ENCODE measurements around the gene PKN1.
"Not testable (repeated sequence)": the region's sequence is repeated elsewhere in the genome, so short reads cannot be mapped to it uniquely, and the experiment has no call there.

The PKN1 gene

DNA sequence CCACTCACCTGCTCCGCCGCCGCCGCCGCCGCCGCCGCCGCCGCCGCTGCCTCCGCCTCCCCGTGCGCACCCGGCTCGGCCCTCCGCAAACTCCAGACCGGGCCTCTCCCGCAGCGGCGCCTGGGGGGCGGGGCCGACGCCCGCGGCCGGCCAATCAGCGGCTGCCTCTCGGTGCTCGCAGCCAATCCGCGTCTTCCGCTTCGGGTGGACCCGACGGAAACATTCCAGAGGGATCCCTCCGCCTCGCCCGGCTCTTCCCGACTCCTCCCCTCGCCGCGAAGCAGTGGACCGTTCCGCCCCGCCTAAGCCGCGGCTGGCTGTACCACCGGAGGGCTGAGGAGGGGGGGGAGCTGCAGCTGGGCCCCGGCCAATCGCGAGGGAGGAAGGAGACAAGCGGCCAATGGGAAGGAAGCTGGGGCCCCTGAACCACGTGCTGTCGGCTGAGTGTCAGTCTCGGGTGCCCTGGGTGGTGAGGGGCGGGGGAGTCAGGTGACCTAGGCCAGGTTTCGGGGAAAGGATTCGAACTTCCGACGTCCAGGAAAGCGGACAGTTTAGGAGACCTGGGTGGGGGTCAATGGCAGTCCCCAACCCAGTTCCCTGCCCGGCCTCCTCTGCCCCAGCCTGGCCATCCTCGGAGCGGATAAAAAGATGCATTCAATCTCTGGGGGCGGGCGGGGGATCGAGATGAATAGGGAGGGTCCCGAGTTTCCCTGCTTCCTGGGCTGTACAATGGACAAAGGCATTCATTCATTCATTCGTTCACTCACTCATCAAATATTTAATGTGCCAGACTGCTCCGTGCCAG lies 63.1 kb downstream of the PKN1 start, which contains the start of gene GIPC1:
Gene GIPC1, minus strand, starts transcription at position 99 of the 805 bp plus-strand sequence. CDS start 13,151 bp downstream, outside the sequence.
- H3K27ac ChIP-seq (ENCODE audit: low read depth, low read length): no peak within 1 kb of the TSS
- H3K36me3 ChIP-seq (ENCODE audit: control insufficient read depth, insufficient read depth, low read length): peaks cover 10% of the 10 kb centered on the region
- peak within 1 kb of the TSS; percentile 74 for H3K4me3 ChIP-seq (ENCODE audit: low read depth, low read length)
- H3K9me3 ChIP-seq (ENCODE audit: control insufficient read depth, insufficient read depth, low read depth, low read length): no peaks in the 10 kb centered on the region
- H3K4me1 ChIP-seq (ENCODE audit: control insufficient read depth, insufficient read depth, low read length): peaks cover 12% of the 10 kb centered on the region
- no peaks in the 10 kb centered on the region for H3K27me3 ChIP-seq (ENCODE audit: control insufficient read depth, insufficient read depth, low read length)
- H3K9ac ChIP-seq (ENCODE audit: low read length): peak within 1 kb of the TSS; percentile 44

GRCh38 chr19:14496834-14497227 lies 63.7 kb downstream of the PKN1 start:
- Histone ChIP-seq H3K36me3 (ENCODE audit: control insufficient read depth, insufficient read depth, low read length) (peaks cover 6% of the 10 kb centered on the region), H3K27me3 (ENCODE audit: control insufficient read depth, insufficient read depth, low read length) (no peaks in the 10 kb centered on the region), H3K4me3 (ENCODE audit: low read depth, low read length) (peak overlapping the region; percentile 13), H3K27ac (ENCODE audit: low read depth, low read length) (no peak overlapping the region), H3K4me1 (ENCODE audit: control insufficient read depth, insufficient read depth, low read length) (peaks cover 12% of the 10 kb centered on the region), H3K9me3 (ENCODE audit: control insufficient read depth, insufficient read depth, low read depth, low read length) (no peaks in the 10 kb centered on the region), H3K9ac (ENCODE audit: low read length) (no peak overlapping the region)

DNA sequence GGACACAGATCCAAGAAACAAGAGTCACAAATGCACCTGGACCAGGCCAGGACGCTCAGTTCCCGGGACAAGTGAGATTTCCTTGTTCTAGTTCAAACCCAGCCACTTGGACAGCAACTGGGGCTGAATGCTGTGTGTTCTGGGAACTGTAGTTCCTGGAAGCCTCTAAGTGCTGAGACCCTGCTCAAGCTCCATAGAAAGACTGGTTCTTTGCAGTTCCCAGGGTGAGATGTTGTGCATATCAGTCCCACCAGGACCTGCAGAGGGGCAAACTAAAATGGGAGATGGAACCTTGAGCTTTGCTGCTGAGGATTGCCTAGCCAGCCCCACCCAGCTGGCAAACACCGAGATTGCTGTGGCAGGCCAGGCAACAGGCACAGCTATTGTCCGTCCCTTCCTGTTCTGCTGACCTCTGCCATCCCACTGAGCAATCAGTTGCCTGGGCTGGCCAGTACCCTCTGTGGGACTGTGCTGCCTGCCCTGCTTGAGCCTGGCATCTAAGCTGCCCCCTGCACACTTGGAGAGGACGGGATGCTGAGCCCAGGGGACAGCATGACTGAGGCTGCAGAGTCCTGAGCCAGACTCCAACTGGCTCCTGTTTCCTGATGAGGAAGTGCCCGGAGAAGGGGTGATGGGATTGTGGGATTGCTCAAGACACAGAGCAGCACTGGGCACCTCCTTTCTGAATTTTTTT lies 64.3 kb downstream of the PKN1 start:
- H3K36me3 ChIP-seq (ENCODE audit: control insufficient read depth, insufficient read depth, low read length): peaks cover 5% of the 10 kb centered on the region
- no peak overlapping the region for H3K9ac ChIP-seq (ENCODE audit: low read length)
- no peak overlapping the region for H3K27ac ChIP-seq (ENCODE audit: low read depth, low read length)
- peaks cover 12% of the 10 kb centered on the region for H3K4me1 ChIP-seq (ENCODE audit: control insufficient read depth, insufficient read depth, low read length)
- no peak overlapping the region for H3K4me3 ChIP-seq (ENCODE audit: low read depth, low read length)
- no peaks in the 10 kb centered on the region for H3K27me3 ChIP-seq (ENCODE audit: control insufficient read depth, insufficient read depth, low read length)
- H3K9me3 ChIP-seq (ENCODE audit: control insufficient read depth, insufficient read depth, low read depth, low read length): no peaks in the 10 kb centered on the region

- Histone ChIP-seq H3K27ac (ENCODE audit: low read depth, low read length) (no peak overlapping the region), H3K36me3 (ENCODE audit: control insufficient read depth, insufficient read depth, low read length) (no peaks in the 10 kb centered on the region), H3K27me3 (ENCODE audit: control insufficient read depth, insufficient read depth, low read length) (no peaks in the 10 kb centered on the region), H3K9me3 (ENCODE audit: control insufficient read depth, insufficient read depth, low read depth, low read length) (no peaks in the 10 kb centered on the region), H3K4me3 (ENCODE audit: low read depth, low read length) (no peak overlapping the region), H3K9ac (ENCODE audit: low read length) (peak overlapping the region; percentile 24), H3K4me1 (ENCODE audit: control insufficient read depth, insufficient read depth, low read length) (peaks cover 5% of the 10 kb centered on the region)
Observed at GRCh38 chr19:14502334-14503092, 69.4 kb downstream of the PKN1 start.

DNA sequence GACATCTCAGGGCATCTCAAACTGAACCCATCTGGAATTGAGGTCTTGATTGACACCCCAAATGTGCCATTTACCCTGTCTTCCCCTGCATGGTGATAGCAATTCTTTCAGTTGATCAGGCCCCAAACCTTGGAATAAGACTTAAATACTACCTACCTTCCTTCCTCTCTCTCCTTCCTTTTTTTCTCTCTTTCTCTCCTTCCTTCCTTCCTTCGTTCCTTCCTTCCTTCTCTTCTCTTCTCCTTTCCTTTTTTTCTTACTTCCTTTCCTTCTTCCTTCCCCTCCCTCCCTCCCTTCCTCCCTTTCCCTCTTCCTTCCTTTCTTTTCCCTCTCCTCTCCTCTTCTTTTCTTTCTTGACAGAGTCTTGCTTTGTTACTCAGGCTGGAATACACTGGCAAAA lies 70.2 kb downstream of the PKN1 start:
- H3K4me1 ChIP-seq (ENCODE audit: control insufficient read depth, insufficient read depth, low read length): peaks cover 4% of the 10 kb centered on the region; the same call in 1 of the 2 replicates
- H3K4me3 ChIP-seq (ENCODE audit: low read depth, low read length): no peak overlapping the region
- H3K9ac ChIP-seq (ENCODE audit: low read length): no peak overlapping the region
- no peaks in the 10 kb centered on the region for H3K9me3 ChIP-seq (ENCODE audit: control insufficient read depth, insufficient read depth, low read depth, low read length)
- no peak overlapping the region for H3K27ac ChIP-seq (ENCODE audit: low read depth, low read length)
- no peaks in the 10 kb centered on the region for H3K27me3 ChIP-seq (ENCODE audit: control insufficient read depth, insufficient read depth, low read length)
- H3K36me3 ChIP-seq (ENCODE audit: control insufficient read depth, insufficient read depth, low read length): no peaks in the 10 kb centered on the region

GRCh38 chr19:14504575-14504974 lies 71.5 kb downstream of the PKN1 start:
- not testable (repeated sequence) for H3K27ac ChIP-seq (ENCODE audit: low read depth, low read length); H3K4me3 ChIP-seq (ENCODE audit: low read depth, low read length); H3K9me3 ChIP-seq (ENCODE audit: control insufficient read depth, insufficient read depth, low read depth, low read length)

GRCh38 chr19:14505488-14506239 lies 72.6 kb downstream of the PKN1 start:
- no peak overlapping the region for H3K4me3 ChIP-seq (ENCODE audit: low read depth, low read length)
- peaks cover 4% of the 10 kb centered on the region; the same call in 1 of the 2 replicates for H3K4me1 ChIP-seq (ENCODE audit: control insufficient read depth, insufficient read depth, low read length)
- no peaks in the 10 kb centered on the region for H3K36me3 ChIP-seq (ENCODE audit: control insufficient read depth, insufficient read depth, low read length)
- peak overlapping the region; percentile 19 for H3K9ac ChIP-seq (ENCODE audit: low read length)
- H3K27me3 ChIP-seq (ENCODE audit: control insufficient read depth, insufficient read depth, low read length): no peaks in the 10 kb centered on the region
- H3K9me3 ChIP-seq (ENCODE audit: control insufficient read depth, insufficient read depth, low read depth, low read length): no peaks in the 10 kb centered on the region
- H3K27ac ChIP-seq (ENCODE audit: low read depth, low read length): no peak overlapping the region

More at GRCh38 chr19:14504575-14504974, 71.5 kb downstream of the PKN1 start:
- not testable (repeated sequence) for H3K36me3 ChIP-seq (ENCODE audit: control insufficient read depth, insufficient read depth, low read length); H3K27me3 ChIP-seq (ENCODE audit: control insufficient read depth, insufficient read depth, low read length); H3K9ac ChIP-seq (ENCODE audit: low read length); H3K4me1 ChIP-seq (ENCODE audit: control insufficient read depth, insufficient read depth, low read length)

DNA sequence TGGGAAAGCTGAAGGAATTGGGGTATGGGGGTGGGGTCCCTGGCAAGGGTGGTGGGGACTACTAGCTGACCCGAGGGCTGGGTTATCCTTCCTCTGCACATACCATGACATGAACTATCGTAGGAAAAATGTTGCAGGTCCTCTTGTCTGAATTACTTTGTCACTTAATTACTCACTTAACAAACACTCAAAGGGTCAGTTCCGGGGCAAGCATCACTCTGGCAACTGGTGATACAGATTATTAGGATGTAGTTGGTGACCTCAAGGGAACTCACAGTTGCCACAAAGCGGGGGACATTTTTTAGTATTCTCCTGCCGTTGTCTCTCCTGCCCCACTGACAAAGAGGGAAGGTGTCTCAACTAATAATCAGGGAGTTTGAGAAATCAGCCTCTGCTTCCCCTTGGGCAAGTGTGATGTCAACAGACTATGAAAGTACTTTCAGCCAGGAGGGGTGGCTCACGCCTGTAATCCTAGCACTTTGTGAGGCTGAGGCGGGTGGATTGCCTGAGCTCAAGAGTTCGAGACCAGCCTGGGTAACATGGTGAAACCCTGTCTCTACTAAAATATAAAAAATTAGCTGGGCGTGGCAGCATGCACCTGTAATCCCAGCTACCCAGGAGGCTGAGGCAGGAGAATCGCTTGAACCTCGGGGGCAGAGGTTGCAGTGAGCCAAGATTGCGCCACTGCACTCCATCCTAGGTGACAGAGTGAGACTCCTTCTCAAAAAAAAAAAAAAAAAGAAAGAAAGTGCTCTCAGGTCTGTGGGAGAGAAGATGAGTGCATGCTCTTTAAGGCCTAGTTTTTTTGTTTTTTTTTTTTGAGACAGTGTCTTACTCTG lies 74.8 kb downstream of the PKN1 start:
- Histone ChIP-seq H3K9ac (ENCODE audit: low read length) (no peak overlapping the region), H3K27ac (ENCODE audit: low read depth, low read length) (no peak overlapping the region), H3K4me1 (ENCODE audit: control insufficient read depth, insufficient read depth, low read length) (peaks cover 4% of the 10 kb centered on the region; the same call in 1 of the 2 replicates)

GRCh38 chr19:14510311-14511228 lies 77.5 kb downstream of the PKN1 start:
- Histone ChIP-seq H3K27ac (ENCODE audit: low read depth, low read length) (no peak overlapping the region), H3K36me3 (ENCODE audit: control insufficient read depth, insufficient read depth, low read length) (peaks cover 16% of the 10 kb centered on the region), H3K9me3 (ENCODE audit: control insufficient read depth, insufficient read depth, low read depth, low read length) (no peaks in the 10 kb centered on the region), H3K27me3 (ENCODE audit: control insufficient read depth, insufficient read depth, low read length) (no peaks in the 10 kb centered on the region), H3K4me3 (ENCODE audit: low read depth, low read length) (no peak overlapping the region), H3K9ac (ENCODE audit: low read length) (no peak overlapping the region), H3K4me1 (ENCODE audit: control insufficient read depth, insufficient read depth, low read length) (peaks cover 3% of the 10 kb centered on the region; the same call in 1 of the 2 replicates)

More for the DNA sequence above, 74.8 kb downstream of the PKN1 start:
- H3K4me3 ChIP-seq (ENCODE audit: low read depth, low read length): no peak overlapping the region
- H3K36me3 ChIP-seq (ENCODE audit: control insufficient read depth, insufficient read depth, low read length): no peaks in the 10 kb centered on the region
- no peaks in the 10 kb centered on the region for H3K9me3 ChIP-seq (ENCODE audit: control insufficient read depth, insufficient read depth, low read depth, low read length)
- H3K27me3 ChIP-seq (ENCODE audit: control insufficient read depth, insufficient read depth, low read length): no peaks in the 10 kb centered on the region
